Tibial artery (tissue), 4 donors: Measurements from ENCODE around the gene WIPF3.
A peak's percentile ranks its signal among the peaks of the same experiment; 100 is the strongest.

Experiments used
- DNase-seq, 2 donors: peaks; one replicate each; pipeline ENCODE4 v3.0.0-alpha.2; 2019
- H3K27ac ChIP-seq, 2 donors: fragments of 200-600 bp; sonication (generic) in 1 of 2; 1 replicate in 1 of 2; 2 replicates in 1 of 2; pipeline ENCODE4 v1.5.1; 2018 to 2019; ENCODE audit warnings: mild to moderate bottlenecking in 1 of 2
- H3K27me3 ChIP-seq, 2 donors: fragments of 200-600 bp; sonication (generic) in 1 of 2; one replicate each; pipeline versions ENCODE4 v1.5.1 to v1.6.0; 2016 to 2019
- H3K36me3 ChIP-seq, 3 donors: fragments of 200-600 bp; sonication (generic) in 2 of 3; one replicate each; pipeline ENCODE4 v1.5.1; 2016 to 2019; ENCODE audit warnings: mild to moderate bottlenecking in 2 of 3
- H3K4me1 ChIP-seq, 4 donors: fragments of 200-600 bp; sonication (generic) in 2 of 4; 1 replicate in 3 of 4; 2 replicates in 1 of 4; pipeline ENCODE4 v1.5.1; 2016 to 2019
- H3K4me3 ChIP-seq, 2 donors: fragments of 200-600 bp; sonication (generic) in 1 of 2; 1 replicate in 1 of 2; 2 replicates in 1 of 2; pipeline ENCODE4 v1.5.1; 2018 to 2019; ENCODE audit warnings: mild to moderate bottlenecking in 2 of 2
- H3K9me3 ChIP-seq, 3 donors: fragments of 200-600 bp; sonication (generic) in 1 of 3; one replicate each; pipeline ENCODE4 v1.5.1; 2016 to 2019
- intact Hi-C: fragments of 100-400 bp; cut with DNase I; formaldehyde crosslinking; loops from one replicate; pipeline ENCODE4 v1.15.0; 2023; ENCODE audit warnings: low total_unique reads
- TF ChIP-seq, protein P1 (sequence below), 2 experiments: fragments of 200-600 bp in 1 of 2; fragments of 450-650 bp in 1 of 2; IDR thresholded peaks; one replicate each; pipeline ENCODE4 v1.5.1; 2017 to 2019; ENCODE audit warnings: antibody characterized with exemption in 2 of 2, mild to moderate bottlenecking in 1 of 2, moderate library complexity in 1 of 2

The WIPF3 gene

DNA sequence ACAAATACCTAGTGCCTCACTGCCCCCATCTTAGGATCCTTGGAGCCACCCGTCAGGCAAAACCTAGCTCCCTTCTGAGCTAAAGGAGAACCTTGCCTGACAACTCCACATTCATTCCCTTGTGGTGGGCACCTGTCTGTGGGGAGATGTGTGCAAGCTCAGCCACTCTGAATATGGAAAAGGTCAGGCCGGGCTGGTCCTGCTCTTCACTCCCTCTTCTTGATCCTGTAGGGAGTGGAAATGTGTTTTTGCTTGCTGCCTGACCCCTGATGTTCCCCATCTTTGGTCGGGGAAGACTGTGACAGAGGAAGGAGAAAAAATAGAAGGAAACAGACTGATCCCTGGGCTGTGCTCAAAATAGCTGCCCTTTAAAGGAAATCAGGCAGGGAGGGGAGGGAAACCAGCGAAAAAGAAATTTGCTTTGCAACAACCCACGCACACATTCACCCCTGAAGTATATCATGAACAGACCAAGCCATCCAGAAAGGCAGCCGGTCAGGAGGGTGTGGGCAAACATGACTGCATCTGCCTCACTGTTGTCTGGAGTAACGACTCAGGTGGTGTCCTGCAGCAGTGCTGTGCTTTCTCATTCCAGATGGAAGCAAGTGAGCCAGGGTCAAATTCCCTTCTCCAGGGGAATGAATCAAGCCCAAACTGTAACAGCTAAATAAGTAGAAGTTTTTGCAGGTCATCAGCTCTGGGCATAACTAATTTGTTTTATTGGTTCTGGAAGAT is 109.3 kb downstream of the WIPF3 start:
- Histone ChIP-seq H3K36me3 (peaks cover 0 to 7% (median 0%) of the 10 kb centered on the region in 3 donors), H3K9me3 (no peaks in the 10 kb centered on the region), H3K27ac (peak overlapping the region; percentile 26 to 59), H3K27me3 (no peaks in the 10 kb centered on the region), H3K4me1 (peaks cover 0 to 18% (median 13%) of the 10 kb centered on the region in 4 donors), H3K4me3 (peak overlapping the region in 1 of 2 donors; percentile 10)
- TF ChIP-seq, protein P1, sequence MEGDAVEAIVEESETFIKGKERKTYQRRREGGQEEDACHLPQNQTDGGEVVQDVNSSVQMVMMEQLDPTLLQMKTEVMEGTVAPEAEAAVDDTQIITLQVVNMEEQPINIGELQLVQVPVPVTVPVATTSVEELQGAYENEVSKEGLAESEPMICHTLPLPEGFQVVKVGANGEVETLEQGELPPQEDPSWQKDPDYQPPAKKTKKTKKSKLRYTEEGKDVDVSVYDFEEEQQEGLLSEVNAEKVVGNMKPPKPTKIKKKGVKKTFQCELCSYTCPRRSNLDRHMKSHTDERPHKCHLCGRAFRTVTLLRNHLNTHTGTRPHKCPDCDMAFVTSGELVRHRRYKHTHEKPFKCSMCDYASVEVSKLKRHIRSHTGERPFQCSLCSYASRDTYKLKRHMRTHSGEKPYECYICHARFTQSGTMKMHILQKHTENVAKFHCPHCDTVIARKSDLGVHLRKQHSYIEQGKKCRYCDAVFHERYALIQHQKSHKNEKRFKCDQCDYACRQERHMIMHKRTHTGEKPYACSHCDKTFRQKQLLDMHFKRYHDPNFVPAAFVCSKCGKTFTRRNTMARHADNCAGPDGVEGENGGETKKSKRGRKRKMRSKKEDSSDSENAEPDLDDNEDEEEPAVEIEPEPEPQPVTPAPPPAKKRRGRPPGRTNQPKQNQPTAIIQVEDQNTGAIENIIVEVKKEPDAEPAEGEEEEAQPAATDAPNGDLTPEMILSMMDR (IDR thresholded peaks at IDR 0.05) = no peak
- no peak for DNase-seq
- intact Hi-C loops = no loop called here

DNA sequence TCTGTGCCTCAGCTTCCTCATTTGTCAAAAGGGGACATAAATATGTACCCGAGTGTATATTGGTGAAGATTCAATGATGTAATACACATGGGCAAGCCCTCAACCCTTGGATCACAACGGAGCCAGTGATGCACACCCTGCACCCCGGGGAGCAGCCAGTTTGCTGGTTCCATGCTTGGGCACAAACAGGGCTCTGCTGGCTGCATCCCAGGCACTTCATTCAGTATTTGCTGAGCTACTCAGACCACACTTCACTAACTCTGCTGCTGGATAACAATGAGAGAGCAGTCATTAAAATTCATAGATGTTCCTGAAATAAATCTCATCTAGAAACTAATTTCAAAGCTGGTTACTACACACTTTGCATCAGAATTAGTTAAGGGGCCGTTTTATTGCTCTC is 111.3 kb downstream of the WIPF3 start:
- Histone ChIP-seq H3K9me3 (no peaks in the 10 kb centered on the region), H3K27ac (no peak overlapping the region), H3K4me1 (peaks cover 0 to 18% (median 13%) of the 10 kb centered on the region in 4 donors), H3K4me3 (no peak overlapping the region), H3K27me3 (no peaks in the 10 kb centered on the region), H3K36me3 (peaks cover 0 to 16% (median 9%) of the 10 kb centered on the region in 3 donors)
- intact Hi-C loops = no loop called here
- TF ChIP-seq, protein P1 (IDR thresholded peaks at IDR 0.05) = no peak
- DNase-seq = no peak

DNA sequence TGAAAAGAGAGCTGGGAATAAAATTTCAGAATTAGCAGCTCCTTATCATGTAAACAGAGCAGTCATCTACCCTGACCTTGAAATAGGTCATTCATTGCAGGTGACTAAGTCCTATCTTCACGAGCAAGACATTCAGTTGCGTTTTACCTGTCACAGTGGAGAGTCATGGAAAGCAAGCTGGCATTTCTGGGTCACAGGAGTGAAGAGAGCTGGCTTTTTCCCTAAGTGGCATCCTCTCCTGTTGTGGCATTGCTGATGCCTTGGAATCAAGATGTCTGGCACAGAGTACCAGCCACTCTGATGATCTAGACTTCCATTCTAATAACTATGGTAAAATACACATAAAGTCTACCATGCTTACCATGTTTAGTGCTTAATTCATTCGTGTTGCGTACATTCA is 112.5 kb downstream of the WIPF3 start:
- TF ChIP-seq, protein P1 (IDR thresholded peaks at IDR 0.05) = no peak
- H3K27ac ChIP-seq = no peak overlapping the region
- H3K27me3 ChIP-seq = no peaks in the 10 kb centered on the region
- intact Hi-C loops = no loop called here
- no peaks in the 10 kb centered on the region for H3K9me3 ChIP-seq
- DNase-seq = no peak
- H3K36me3 ChIP-seq = peaks cover 10 to 28% (median 18%) of the 10 kb centered on the region in 3 donors
- H3K4me1 ChIP-seq = peaks cover 0 to 18% (median 13%) of the 10 kb centered on the region in 4 donors
- no peak overlapping the region for H3K4me3 ChIP-seq

DNA sequence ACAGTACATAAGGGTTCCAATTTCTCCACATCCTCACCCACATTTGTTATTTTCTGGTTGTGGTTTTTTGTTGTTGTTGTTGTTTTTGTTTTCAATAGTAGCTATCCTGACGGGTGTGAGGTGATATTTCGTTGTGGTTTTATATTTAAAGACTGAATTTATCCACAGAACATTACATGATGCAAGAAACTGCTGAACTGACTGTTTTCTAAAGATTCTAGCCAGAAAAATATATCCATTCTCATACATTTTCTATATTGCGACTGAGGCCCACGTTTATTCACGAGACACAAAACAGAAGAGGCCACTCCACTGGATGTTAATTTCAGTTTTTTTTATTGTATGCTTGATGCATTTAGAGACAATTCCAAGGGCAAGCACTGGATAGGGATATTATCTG is 113.5 kb downstream of the WIPF3 start:
- no peaks in the 10 kb centered on the region for H3K27me3 ChIP-seq
- DNase-seq = no peak
- intact Hi-C loops = loop anchor here (5.0 kb wide), 3 partner anchors 42 to 287 kb away; no protein-coding TSS in a partner anchor
- no peaks in the 10 kb centered on the region for H3K9me3 ChIP-seq
- no peak overlapping the region for H3K27ac ChIP-seq
- no peak overlapping the region for H3K4me3 ChIP-seq
- H3K36me3 ChIP-seq = peaks cover 16 to 30% (median 28%) of the 10 kb centered on the region in 3 donors
- TF ChIP-seq, protein P1 (IDR thresholded peaks at IDR 0.05) = no peak
- peaks cover 0 to 18% (median 13%) of the 10 kb centered on the region in 4 donors for H3K4me1 ChIP-seq

DNA sequence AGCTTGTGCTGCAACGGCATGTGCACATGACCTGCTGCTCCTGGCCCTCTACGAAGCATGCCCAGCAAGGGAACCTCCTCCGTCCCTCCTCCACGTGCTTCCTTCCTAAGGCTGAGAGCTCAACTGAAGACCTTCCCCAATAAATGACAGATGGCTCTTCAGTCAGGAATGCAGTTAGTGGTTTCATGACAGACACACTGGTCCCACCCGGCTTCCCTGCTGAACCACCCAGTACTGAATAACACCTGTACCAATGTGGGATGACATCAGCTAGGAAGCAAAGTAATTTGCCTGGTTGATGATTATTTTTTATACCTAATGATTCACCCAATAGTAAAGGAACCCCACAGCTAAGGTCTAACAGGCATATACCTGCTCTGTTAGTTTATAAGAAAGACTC is 114.2 kb downstream of the WIPF3 start:
- Histone ChIP-seq H3K27ac (no peak overlapping the region), H3K27me3 (no peaks in the 10 kb centered on the region), H3K4me3 (no peak overlapping the region), H3K9me3 (no peaks in the 10 kb centered on the region), H3K36me3 (peaks cover 16 to 37% (median 33%) of the 10 kb centered on the region in 3 donors), H3K4me1 (peaks cover 0 to 12% (median 10%) of the 10 kb centered on the region in 4 donors)
- intact Hi-C loops = loop anchor here (5.0 kb wide), 3 partner anchors 43 to 288 kb away; no protein-coding TSS in a partner anchor
- no peak for DNase-seq
- TF ChIP-seq, protein P1 (IDR thresholded peaks at IDR 0.05) = no peak
